ENCODE data around the gene PRKG1. TPM values are rescaled to one million over a fixed set of nuclear protein-coding genes. Genes with fewer than 3 reads are reported as not detected.

Gene PRKG1
- total RNA-seq, 1 experiment from 2014 or later, result 10.4 TPM

- H3K27ac Mint-ChIP-seq, result peak overlapping the region in 1 of 3 experiments; percentile 51; a peak in 1 of 7 replicates
- Histone ChIP-seq H3K79me1 (ENCODE audit: insufficient read depth, low read depth, low read length, poor library complexity, severe bottlenecking) (no peaks in the 10 kb centered on the region), H4K91ac (ENCODE audit: insufficient read length, low read depth, low read length) (no peak overlapping the region), H2BK120ac (ENCODE audit: low read depth, low read length, poor library complexity, severe bottlenecking) (no peak overlapping the region), H4K8ac (replicated peaks; ENCODE audit: insufficient read length, low read depth, low read length) (no peak overlapping the region), H3K9me3 (ENCODE audit: control insufficient read depth, low read depth, low read length) (no peaks in the 10 kb centered on the region), H2BK12ac (ENCODE audit: insufficient read length, low read depth, low read length) (no peak overlapping the region), H3K4ac (ENCODE audit: low read depth, low read length) (no peak overlapping the region), H4K5ac (ENCODE audit: insufficient read length, low read depth, low read length) (no peak overlapping the region), H3K23ac (ENCODE audit: insufficient read length, low read depth, low read length) (no peak overlapping the region), H3T11ph (ENCODE audit: low read length) (no peak overlapping the region), H3K14ac (ENCODE audit: insufficient read depth, low read length) (no peak overlapping the region), H3K23me2 (ENCODE audit: insufficient read length, low read depth, low read length, poor library complexity, severe bottlenecking) (no peaks in the 10 kb centered on the region), H2AK5ac (ENCODE audit: insufficient read length, low read length) (no peak overlapping the region), H3K4me2 (ENCODE audit: insufficient read depth, insufficient read length, low read length) (no peak overlapping the region), H2BK20ac (ENCODE audit: low read depth, low read length, poor library complexity, severe bottlenecking) (no peak overlapping the region), H3K56ac (ENCODE audit: insufficient read length, low read depth, low read length) (no peak overlapping the region), H3K9ac (ENCODE audit: extremely low read depth, insufficient read length, low read length) (no peak overlapping the region), H3K79me2 (ENCODE audit: insufficient read depth, low read length) (no peaks in the 10 kb centered on the region), H2AFZ (ENCODE audit: low read length) (no peak overlapping the region), H2BK5ac (ENCODE audit: insufficient read length, low read length) (no peak overlapping the region), H4K20me1 (ENCODE audit: control insufficient read depth, insufficient read depth, insufficient read length) (no peaks in the 10 kb centered on the region), H3K4me1 (ENCODE audit: insufficient read depth, low read length) (peaks cover 2% of the 10 kb centered on the region; the same call in 1 of the 2 replicates), H3K27me3 (ENCODE audit: insufficient read depth, low read length) (no peaks in the 10 kb centered on the region), H3K27ac (ENCODE audit: insufficient read length, low read depth, low read length) (no peak overlapping the region), H2BK15ac (ENCODE audit: low read depth, low read length) (no peak overlapping the region), H3K18ac (ENCODE audit: insufficient read length, low read depth, low read length) (no peak overlapping the region)
- H3K27me3 Mint-ChIP-seq (ENCODE audit: low read depth), result no peaks in the 10 kb centered on the region
- peaks cover 4 to 8% (median 7%) of the 10 kb centered on the region in 3 experiments; a peak in 6 of 7 replicates for H3K36me3 Mint-ChIP-seq (ENCODE audit: insufficient read depth in 1 of 3, low read depth in 3 of 3)
- H3K4me1 Mint-ChIP-seq, result peaks cover 30% of the 10 kb centered on the region in 2 experiments
- TF ChIP-seq CTCF (conservative IDR thresholded peaks at IDR 0.05), result no peak
- no peak for DNase-seq
- H3K4me3 Mint-ChIP-seq, result no peak overlapping the region
- H3K9me3 Mint-ChIP-seq, result peaks cover 7 to 15% of the 10 kb centered on the region in 2 experiments
- WGBS (ENCODE audit: extremely low coverage, insufficient read length, low lambda C conversion rate), result no CpG with 5 or more reads among the region's 1 CpG
Measured at GRCh38 chr10:51952056-51952455, 877.8 kb downstream of the PRKG1 start.

All from H9 (cell line).